Activated CD8-positive, alpha-beta memory T cell treated with anti-CD3 and anti-CD28 coated beads, Interleukin-2, amount 50 U/mL, for 24 hours (primary cell): ENCODE results near the gene USP48.
"Not testable (repeated sequence)": the region's sequence is repeated elsewhere in the genome, so short reads cannot be mapped to it uniquely, and the experiment has no call there.

ENCODE experiments used
- DNase-seq: peaks from one replicate; pipeline ENCODE4 v3.0.0-alpha.2; 2020; ENCODE audit errors: extremely low read depth

Gene USP48

GRCh38 chr1:21782868-21783678 is at the start of gene USP48:
Gene USP48, minus strand, starts transcription at chr1:21783149. Its CDS starts 192 bp downstream, at chr1:21782957.
- DNase-seq, result peak; percentile 91

GRCh38 chr1:21831454-21831970 is 48.6 kb upstream of the USP48 start:
- no peak for DNase-seq

- DNase-seq, result no peak
These were observed 48.0 kb upstream of the USP48 start for GRCh38 chr1:21830792-21831453.

- DNase-seq, result no peak
These were observed 46.3 kb upstream of the USP48 start for GRCh38 chr1:21829294-21829693.

GRCh38 chr1:21828506-21829210 is 45.7 kb upstream of the USP48 start:
- no peak for DNase-seq

- no peak for DNase-seq
These were observed 45.1 kb upstream of the USP48 start for GRCh38 chr1:21828075-21828474.

GRCh38 chr1:21827141-21827679 is 44.3 kb upstream of the USP48 start:
- no peak for DNase-seq

GRCh38 chr1:21826694-21827093 is 43.7 kb upstream of the USP48 start:
- not testable (repeated sequence) for DNase-seq

GRCh38 chr1:21825393-21825792 is 42.4 kb upstream of the USP48 start:
- DNase-seq, result no peak

GRCh38 chr1:21824926-21825325 is 42.0 kb upstream of the USP48 start:
- no peak for DNase-seq

GRCh38 chr1:21823980-21824702 is 41.2 kb upstream of the USP48 start:
- DNase-seq, result no peak

- no peak for DNase-seq
These were observed 40.4 kb upstream of the USP48 start for GRCh38 chr1:21823206-21823979.

- no peak for DNase-seq
These were observed 39.4 kb upstream of the USP48 start for GRCh38 chr1:21822349-21822748.

- no peak for DNase-seq
These were observed 38.6 kb upstream of the USP48 start for GRCh38 chr1:21821385-21822019.

GRCh38 chr1:21820597-21821232 is 37.8 kb upstream of the USP48 start:
- no peak for DNase-seq

- DNase-seq, result no peak
These were observed 35.7 kb upstream of the USP48 start for GRCh38 chr1:21818656-21819055.

GRCh38 chr1:21816602-21817302 is 33.8 kb upstream of the USP48 start:
- DNase-seq, result no peak

GRCh38 chr1:21815724-21816321 is 32.9 kb upstream of the USP48 start:
- no peak for DNase-seq
